ENCODE data around the gene SLC22A12.

SLC22A12 gene

DNA sequence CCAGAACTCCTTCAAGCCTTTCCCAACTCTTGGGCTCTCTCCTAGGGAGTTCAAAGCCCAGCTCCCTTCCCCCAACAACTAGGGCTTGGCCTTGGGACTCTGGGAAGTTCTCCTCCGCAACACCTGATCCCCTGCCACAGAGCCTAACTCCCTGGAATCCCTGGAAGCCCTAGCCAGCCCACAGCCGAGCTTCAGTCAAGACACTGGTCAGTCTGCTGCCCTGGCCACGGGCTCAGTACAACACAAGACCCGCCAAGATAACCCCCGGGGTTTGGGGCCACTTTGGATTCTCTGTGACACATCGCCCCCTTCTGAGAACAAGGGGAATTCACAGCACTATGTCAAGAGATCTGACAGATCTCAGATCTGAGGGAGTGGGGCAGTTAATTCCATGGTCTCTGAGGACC lies 58.3 kb downstream of the SLC22A12 start:
- H3K9me3 ChIP-seq (ENCODE audit: low read length) = no peaks in the 10 kb centered on the region
- H3K4me3 ChIP-seq (ENCODE audit: low read length) = no peak overlapping the region
- H3K36me3 ChIP-seq (ENCODE audit: insufficient read depth, low read length) = no peaks in the 10 kb centered on the region
- peaks cover 7% of the 10 kb centered on the region for H3K4me1 ChIP-seq (ENCODE audit: insufficient read depth, low read length)
- peaks cover 8% of the 10 kb centered on the region for H3K27me3 ChIP-seq (ENCODE audit: insufficient read depth, low read length)
- H2AFZ ChIP-seq (ENCODE audit: low read depth, low read length) = no peak overlapping the region

- H3K4me3 ChIP-seq (ENCODE audit: low read length) = no peak overlapping the region
- no peaks in the 10 kb centered on the region for H3K36me3 ChIP-seq (ENCODE audit: insufficient read depth, low read length)
Observed at GRCh38 chr11:64650923-64651523, 60.0 kb downstream of the SLC22A12 start.

More at GRCh38 chr11:64650923-64651523, 60.0 kb downstream of the SLC22A12 start:
- no peak overlapping the region for H2AFZ ChIP-seq (ENCODE audit: low read depth, low read length)
- H3K27me3 ChIP-seq (ENCODE audit: insufficient read depth, low read length) = peaks cover 13% of the 10 kb centered on the region
- H3K4me1 ChIP-seq (ENCODE audit: insufficient read depth, low read length) = no peaks in the 10 kb centered on the region
- no peaks in the 10 kb centered on the region for H3K9me3 ChIP-seq (ENCODE audit: low read length)

Data from neuron (in vitro differentiated cells).